ENCODE data around the gene LKAAEAR1. TPM values are rescaled to one million over a fixed set of nuclear protein-coding genes. Genes with fewer than 3 reads are reported as not detected.

LKAAEAR1 gene
- total and polyA plus RNA-seq, 2 of the 13 experiments (the other 11 are each of a cell fraction or from before 2014, with no cell fraction given), result not detected

GRCh38 chr20:64056889-64057627 lies 27.1 kb downstream of the LKAAEAR1 start (continued):
- peak; percentile 92; the same call in 1 of the 2 replicates for TF ChIP-seq CREBL2 (CRISPR knock-in tag; IDR thresholded peaks at IDR 0.05; ENCODE audit: borderline replicate concordance)
- no peak for TF ChIP-seq ARNT2 (CRISPR knock-in tag; IDR thresholded peaks at IDR 0.05; ENCODE audit: low read depth)
- TF ChIP-seq ZNF678 (CRISPR knock-in tag; IDR thresholded peaks at IDR 0.05), result peak; percentile 93; the same call in 1 of the 2 replicates
- no peak for TF ChIP-seq GZF1 (CRISPR knock-in tag; IDR thresholded peaks at IDR 0.05)
- peak; percentile 4; the same call in 1 of the 2 replicates for TF ChIP-seq TAF1 (CRISPR knock-in tag; IDR thresholded peaks at IDR 0.05)
- TF ChIP-seq NFE2 (CRISPR knock-in tag; IDR thresholded peaks at IDR 0.05), result no peak
- TF ChIP-seq PATZ1 (CRISPR knock-in tag; IDR thresholded peaks at IDR 0.05), result no peak
- no peak; the same call in 1 of the 2 replicates for TF ChIP-seq ZBTB46 (CRISPR knock-in tag; IDR thresholded peaks at IDR 0.05; ENCODE audit: borderline replicate concordance)
- peak; percentile 34; the same call in 1 of the 2 replicates for TF ChIP-seq DPF2 (CRISPR knock-in tag; IDR thresholded peaks at IDR 0.05; ENCODE audit: borderline replicate concordance, low read depth)
- peak; percentile 11; the same call in 1 of the 2 replicates for TF ChIP-seq ZNF580 (CRISPR knock-in tag; IDR thresholded peaks at IDR 0.05; ENCODE audit: borderline replicate concordance, low read depth)
- TF ChIP-seq REST (IDR thresholded peaks at IDR 0.05; ENCODE audit: borderline replicate concordance in 1 of 2, low read depth in 1 of 2, low read length in 2 of 2), result no peak
- no peak for TF ChIP-seq ZUFSP (CRISPR knock-in tag; IDR thresholded peaks at IDR 0.05; ENCODE audit: borderline replicate concordance)
- no peak for TF ChIP-seq NCOR1 (IDR thresholded peaks at IDR 0.05; ENCODE audit: borderline replicate concordance, low read length)
- TF ChIP-seq SP140L (CRISPR knock-in tag; IDR thresholded peaks at IDR 0.05; ENCODE audit: borderline replicate concordance), result no peak; the same call in 1 of the 2 replicates
- TF ChIP-seq TBX2 (CRISPR knock-in tag; IDR thresholded peaks at IDR 0.05; ENCODE audit: borderline replicate concordance), result no peak; the same call in 1 of the 2 replicates
- no peak for TF ChIP-seq ZNF570 (CRISPR knock-in tag; IDR thresholded peaks at IDR 0.05; ENCODE audit: borderline replicate concordance)
- 0 out of 2 replicates have a peak, but pooled peaks have one; percentile 7 for TF ChIP-seq ZNF773 (CRISPR knock-in tag; IDR thresholded peaks at IDR 0.05; ENCODE audit: borderline replicate concordance)
- no peak for TF ChIP-seq ARNT (IDR thresholded peaks at IDR 0.05)

All from HepG2 (cell line).